Panc1 (cell line): Measurements from ENCODE around the gene COASY. TPM values are rescaled to one million over a fixed set of nuclear protein-coding genes. Genes with fewer than 3 reads are reported as not detected.

Experiments
- ATAC-seq: fragments of 200-7000 bp; cut with Tn5 transposase; 2 replicates; pipeline ENCODE4 v1.9.1; 2020; ENCODE audit warnings: mild to moderate bottlenecking, moderate library complexity
- BruUV-seq: library from RNA; stranded (reverse); fragments of 400-500 nt; replicated peaks from 2 replicates; lab custom pipeline; 2021; lab: Mats Ljungman, UMichigan
- CTCF ChIA-PET: fragments of 300-600 bp; sonication (Branson Sonifier 250); formaldehyde crosslinking; loops from one replicate; lab custom pipeline; 2022; ENCODE audit warnings: antibody characterized with exemption; lab: Charles Lee
- POLR2A ChIA-PET: fragments of 300-600 bp; sonication (Branson Sonifier 250); formaldehyde crosslinking; loops from one replicate; lab custom pipeline; 2022; ENCODE audit warnings: antibody characterized with exemption; lab: Charles Lee
- DNase-seq: peaks from one replicate; pipeline ENCODE4 v3.0.0-alpha.2; 2010; ENCODE audit warnings: low read depth, low spot score
- H3K27ac ChIP-seq: 2 replicates; pipeline ENCODE4 v1.5.1; 2011; ENCODE audit warnings: mild to moderate bottlenecking, low read length, inconsistent platforms
- H3K27me3 ChIP-seq: fragments of 200-500 bp; sonication (Bioruptor generic); 2 replicates; pipeline ENCODE4 v1.6.0; 2014; ENCODE audit warnings: low read length, inconsistent platforms; ENCODE audit not compliant: control insufficient read depth, insufficient read depth
- H3K36me3 ChIP-seq: fragments of 200-500 bp; sonication (Bioruptor generic); 2 replicates; pipeline ENCODE4 v1.5.1; 2014; ENCODE audit warnings: inconsistent platforms, mild to moderate bottlenecking, low read length, moderate library complexity; ENCODE audit not compliant: control insufficient read depth, insufficient read depth
- H3K4me1 ChIP-seq: 2 replicates; pipeline ENCODE4 v1.5.1; 2011; ENCODE audit warnings: inconsistent platforms, mild to moderate bottlenecking, low read length, moderate library complexity; ENCODE audit not compliant: control insufficient read depth, insufficient read depth
- H3K4me3 ChIP-seq, 2 experiments: 2 replicates each; pipeline ENCODE4 v1.5.1; 2011 to 2012; ENCODE audit warnings: low read depth in 2 of 2, low read length in 2 of 2, mild to moderate bottlenecking in 2 of 2, inconsistent platforms in 1 of 2, moderate library complexity in 1 of 2
- H3K9me3 ChIP-seq: fragments of 200-500 bp; sonication (Bioruptor generic); 2 replicates; pipeline ENCODE4 v1.5.1; 2014; ENCODE audit warnings: low read depth, mild to moderate bottlenecking, inconsistent platforms, low read length, moderate library complexity; ENCODE audit not compliant: control insufficient read depth, insufficient read depth
- CTCF ChIP-seq: fragments of 450-650 bp; IDR thresholded peaks from 2 replicates; pipeline ENCODE4 v1.5.1; 2017; ENCODE audit warnings: mild to moderate bottlenecking
- POLR2AphosphoS5 ChIP-seq: IDR thresholded peaks from 2 replicates; pipeline ENCODE4 v1.6.1; 2012; ENCODE audit warnings: mild to moderate bottlenecking, low read depth, low read length, moderate library complexity
- REST ChIP-seq, 2 experiments: IDR thresholded peaks; 2 replicates each; pipeline ENCODE4 v1.6.1; 2011 to 2012; ENCODE audit warnings: low read depth in 2 of 2, control low read depth in 1 of 2, low read length in 1 of 2, mild to moderate bottlenecking in 1 of 2, moderate library complexity in 1 of 2; ENCODE audit not compliant: insufficient read depth in 1 of 2
- SIN3A ChIP-seq: IDR thresholded peaks from 2 replicates; pipeline ENCODE4 v1.6.1; 2012; ENCODE audit warnings: low read depth, mild to moderate bottlenecking, low read length, moderate library complexity, borderline replicate concordance; ENCODE audit not compliant: insufficient read depth
- TCF7L2 ChIP-seq: IDR thresholded peaks from 2 replicates; pipeline ENCODE4 v1.6.1; 2011; ENCODE audit warnings: mild to moderate bottlenecking, low read depth, low read length, inconsistent platforms
- in situ Hi-C: cut with HindIII; loops from 2 replicates; pipeline ENCODE4 v1.10.0; 2016; ENCODE audit warnings: low sequenced_read_pairs, low pct_unique_long_range_greater_than_20kb
- intact Hi-C: fragments of 100-400 bp; cut with micrococcal nuclease; formaldehyde crosslinking; loops from one replicate; pipeline ENCODE4 v1.10.0; 2022; ENCODE audit not compliant: unreplicated experiment
- total RNA-seq: library from RNA; stranded (reverse); gene quantifications from one replicate; pipeline ENCODE4 v1.2.1, GENCODE V29; 2021; ENCODE audit not compliant: unreplicated experiment

Gene COASY
- total RNA-seq, 1 experiment from 2014 or later, result 76.7 TPM

GRCh38 chr17:42571435-42572225, 9.7 kb downstream of the COASY start:
- BruUV-seq, result TSS peak; percentile 42
- Histone ChIP-seq H3K36me3 (peaks cover 5% of the 10 kb centered on the region), H3K9me3 (no peaks in the 10 kb centered on the region), H3K27ac (peak overlapping the region; percentile 44; the same call in 1 of the 2 replicates), H3K4me1 (peaks cover 25% of the 10 kb centered on the region), H3K27me3 (no peaks in the 10 kb centered on the region), H3K4me3 (no peak overlapping the region)
- intact Hi-C loops, result no loop called here
- ChIA-PET POLR2A (no interaction called here), CTCF (no interaction called here)
- TF ChIP-seq REST (IDR thresholded peaks at IDR 0.05; ENCODE audit: insufficient read depth in 1 of 2, low read depth in 2 of 2, low read length in 1 of 2), result no peak
- TF ChIP-seq CTCF, result no peak
- no peak for TF ChIP-seq SIN3A
- TF ChIP-seq POLR2AphosphoS5, result no peak
- TF ChIP-seq TCF7L2, result no peak
- in situ Hi-C loops, result no loop called here
- DNase-seq (no peak), ATAC-seq (no peak)

- Histone ChIP-seq H3K4me1 (peaks cover 28% of the 10 kb centered on the region), H3K9me3 (no peaks in the 10 kb centered on the region), H3K4me3 (no peak overlapping the region), H3K27ac (peak overlapping the region; percentile 44; the same call in 1 of the 2 replicates), H3K36me3 (peaks cover 5% of the 10 kb centered on the region), H3K27me3 (no peaks in the 10 kb centered on the region)
- DNase-seq (no peak), ATAC-seq (no peak)
- intact Hi-C loops, result no loop called here
- BruUV-seq, result no TSS peak
- ChIA-PET CTCF (no interaction called here), POLR2A (no interaction called here)
- in situ Hi-C loops, result no loop called here
- TF ChIP-seq TCF7L2 (no peak), SIN3A (no peak), POLR2AphosphoS5 (no peak; the same call in 1 of the 2 replicates), CTCF (no peak), REST (IDR thresholded peaks at IDR 0.05; ENCODE audit: insufficient read depth in 1 of 2, low read depth in 2 of 2, low read length in 1 of 2) (no peak)
Measured at GRCh38 chr17:42573095-42573494, 11.1 kb downstream of the COASY start.
